ENCODE data around the gene ZFP3. TPM values are rescaled to one million over a fixed set of nuclear protein-coding genes. Genes with fewer than 3 reads are reported as not detected.

Gene ZFP3
- total RNA-seq = 6.9 TPM

GRCh38 chr17:5078106-5079028 is at the start of gene ZFP3:
TSS of gene ZFP3 (plus strand) at chr17:5078467. CDS start at chr17:5091505, 13,038 bp downstream.

GRCh38 chr17:5035315-5035714 is 43.0 kb upstream of the ZFP3 start, which contains the start of gene SLC52A1:
TSS of gene SLC52A1 (minus strand) at chr17:5035426. CDS start at chr17:5034606, 820 bp downstream.

GRCh38 chr17:5111402-5112204 is 33.3 kb downstream of the ZFP3 start, which contains the start of gene ZNF232:
TSS of gene ZNF232 (minus strand) at chr17:5111878. CDS start at chr17:5111822, 56 bp downstream.

GRCh38 chr17:5115673-5116651 is 37.7 kb downstream of the ZFP3 start, which contains the start of gene USP6:
TSS of gene USP6 (plus strand) at chr17:5116032. CDS start at chr17:5130368, 14,336 bp downstream.

Small RNAs within 50 kb of the gene (small RNA-seq; reads per million reads assigned to genes)
- gene AC012146.4 (ENCODE audit: low replicate concordance) = not detected

Other genes starting within 250 kb of the ZFP3 start
- gene MINK1, start 245.1 kb upstream of the ZFP3 start, total RNA-seq = 46.9 TPM
- 5.6 TPM for gene C17orf107, start 178.9 kb upstream of the ZFP3 start, total RNA-seq
- 1.9 TPM for gene CHRNE, start 175.4 kb upstream of the ZFP3 start, total RNA-seq
- 0.88 TPM for gene GP1BA, start 146.2 kb upstream of the ZFP3 start, total RNA-seq
- gene SLC25A11, start 138.4 kb upstream of the ZFP3 start, total RNA-seq = 70.5 TPM
- gene RNF167, start 138.2 kb upstream of the ZFP3 start, total RNA-seq = 33.1 TPM
- gene PFN1, start 129.9 kb upstream of the ZFP3 start, total RNA-seq = 419 TPM
- 699 TPM for gene ENO3, start 127.3 kb upstream of the ZFP3 start, total RNA-seq
- 76.4 TPM for gene SPAG7, start 110.7 kb upstream of the ZFP3 start, total RNA-seq
- 15.8 TPM for gene CAMTA2, start 90.8 kb upstream of the ZFP3 start, total RNA-seq
- 0.58 TPM for gene INCA1, start 80.9 kb upstream of the ZFP3 start, total RNA-seq
- gene KIF1C, start 80.5 kb upstream of the ZFP3 start, total RNA-seq = 44.0 TPM
- 0.58 TPM for gene SLC52A1, start 43.0 kb upstream of the ZFP3 start, total RNA-seq
- gene ZNF232, start 33.4 kb downstream of the ZFP3 start, total RNA-seq = 10.4 TPM
- 1.7 TPM for gene USP6, start 37.6 kb downstream of the ZFP3 start, total RNA-seq
- 17.3 TPM for gene ZNF594, start 113.4 kb downstream of the ZFP3 start, total RNA-seq
- 1.8 TPM for gene SCIMP, start 156.4 kb downstream of the ZFP3 start, total RNA-seq
- 33.9 TPM for gene RABEP1, start 203.8 kb downstream of the ZFP3 start, total RNA-seq

All from metanephros (tissue), 2 donors.